ENCODE data around the gene TWF1.
"Not testable (repeated sequence)": the region's sequence is repeated elsewhere in the genome, so short reads cannot be mapped to it uniquely, and the experiment has no call there.

Gene TWF1

GRCh38 chr12:43805860-43806736 is at the start of gene TWF1:
TSS of gene TWF1 (minus strand) at chr12:43806317. CDS start at chr12:43806245, 72 bp downstream.
- peak; percentile 84 for DNase-seq

- DNase-seq = no peak
Observed at GRCh38 chr12:43852744-43853143, 46.6 kb upstream of the TWF1 start.

GRCh38 chr12:43848786-43849185 is 42.7 kb upstream of the TWF1 start:
- no peak for DNase-seq

- DNase-seq = no peak
Observed at GRCh38 chr12:43848226-43848507, 42.0 kb upstream of the TWF1 start.

- not testable (repeated sequence) for DNase-seq
Observed at GRCh38 chr12:43847425-43848225, 41.5 kb upstream of the TWF1 start.

- no peak for DNase-seq
Observed at GRCh38 chr12:43842259-43842658, 36.1 kb upstream of the TWF1 start.

- DNase-seq = no peak
Observed at GRCh38 chr12:43841253-43841652, 35.1 kb upstream of the TWF1 start.

- no peak for DNase-seq
Observed at GRCh38 chr12:43840338-43840737, 34.2 kb upstream of the TWF1 start.

- peak; percentile 38 for DNase-seq
Observed at GRCh38 chr12:43836475-43836989, 30.4 kb upstream of the TWF1 start.

GRCh38 chr12:43835656-43836474 is 29.7 kb upstream of the TWF1 start, which contains the start of gene TMEM117:
TSS of gene TMEM117 (plus strand) at chr12:43836081.
- DNase-seq = peak; percentile 65

GRCh38 chr12:43835264-43835655 is 29.1 kb upstream of the TWF1 start:
- peak; percentile 4 for DNase-seq

GRCh38 chr12:43832463-43833168 is 26.5 kb upstream of the TWF1 start:
- peak; percentile 35 for DNase-seq

- DNase-seq = no peak
Observed at GRCh38 chr12:43827093-43827492, 21.0 kb upstream of the TWF1 start.

GRCh38 chr12:43826681-43827080 is 20.6 kb upstream of the TWF1 start:
- DNase-seq = no peak

- DNase-seq = no peak
Observed at GRCh38 chr12:43824207-43824775, 18.2 kb upstream of the TWF1 start.

- no peak for DNase-seq
Observed at GRCh38 chr12:43816168-43816567, 10.1 kb upstream of the TWF1 start.

GRCh38 chr12:43815416-43815815 is 9.3 kb upstream of the TWF1 start:
- DNase-seq = no peak

- no peak for DNase-seq
Observed at GRCh38 chr12:43812926-43813325, 6.8 kb upstream of the TWF1 start.

GRCh38 chr12:43812057-43812456 is 5.9 kb upstream of the TWF1 start:
- DNase-seq = no peak

- no peak for DNase-seq
Observed at GRCh38 chr12:43807386-43807785, 1.3 kb upstream of the TWF1 start.

GRCh38 chr12:43806737-43807072 is 588 bp upstream of the TWF1 start:
- no peak for DNase-seq
